DOHH2 (cell line): Measurements from ENCODE around the gene RALGPS2.

Source experiments
- H3F3A ChIP-seq: fragments of 200-600 bp; sonication (generic), shearing (Covaris generic); 2 replicates; pipeline ENCODE4 v1.6.0; 2016; ENCODE audit warnings: antibody characterized with exemption, mild to moderate bottlenecking; ENCODE audit not compliant: control insufficient read depth, insufficient read depth
- H3K27ac ChIP-seq: fragments of 200-600 bp; sonication (generic); 2 replicates; pipeline ENCODE4 v1.5.1; 2014; ENCODE audit warnings: low read depth, mild to moderate bottlenecking, low read length, moderate library complexity
- H3K27me3 ChIP-seq: fragments of 200-600 bp; sonication (generic); 2 replicates; pipeline ENCODE4 v1.6.1; 2014; ENCODE audit warnings: mild to moderate bottlenecking, low read length, mixed read lengths; ENCODE audit not compliant: control insufficient read depth
- H3K36me3 ChIP-seq: fragments of 200-600 bp; sonication (generic); 2 replicates; pipeline ENCODE4 v1.6.1; 2014; ENCODE audit warnings: mild to moderate bottlenecking, low read length, moderate library complexity, mixed read lengths; ENCODE audit not compliant: control insufficient read depth
- H3K4me1 ChIP-seq: fragments of 200-600 bp; sonication (generic); 2 replicates; pipeline ENCODE4 v1.6.1; 2014; ENCODE audit warnings: mild to moderate bottlenecking, low read length, mixed read lengths; ENCODE audit not compliant: control insufficient read depth
- H3K4me2 ChIP-seq: fragments of 200-600 bp; sonication (generic); 2 replicates; pipeline ENCODE4 v1.6.0; 2014; ENCODE audit warnings: mild to moderate bottlenecking, low read length, moderate library complexity
- H3K4me3 ChIP-seq: fragments of 200-600 bp; sonication (generic); 2 replicates; pipeline ENCODE4 v1.5.1; 2014; ENCODE audit warnings: mild to moderate bottlenecking, low read length, mixed read lengths
- H3K79me2 ChIP-seq: fragments of 200-600 bp; sonication (generic); 2 replicates; pipeline ENCODE4 v1.6.1; 2014; ENCODE audit warnings: mild to moderate bottlenecking, low read length, mixed read lengths; ENCODE audit not compliant: control insufficient read depth
- H3K9me2 ChIP-seq: fragments of 200-600 bp; sonication (generic); replicated peaks from 2 replicates; pipeline ENCODE4 v1.6.1; 2014; ENCODE audit warnings: mild to moderate bottlenecking, low read length, mixed read lengths; ENCODE audit not compliant: control insufficient read depth
- H3K9me3 ChIP-seq: fragments of 200-600 bp; sonication (generic); 2 replicates; pipeline ENCODE4 v1.6.1; 2014; ENCODE audit warnings: antibody characterized with exemption, low read length, mixed read lengths; ENCODE audit not compliant: control insufficient read depth, insufficient read depth
- H4K20me1 ChIP-seq: fragments of 200-600 bp; sonication (generic); 2 replicates; pipeline ENCODE4 v1.6.0; 2014; ENCODE audit warnings: low read depth, mild to moderate bottlenecking, antibody characterized with exemption, low read length, moderate library complexity; ENCODE audit not compliant: control insufficient read depth, insufficient read depth
- EZH2phosphoT487 ChIP-seq: fragments of 200-600 bp; sonication (generic); IDR thresholded peaks from 2 replicates; pipeline ENCODE4 v1.6.1; 2017; ENCODE audit warnings: borderline replicate concordance, mild to moderate bottlenecking, antibody characterized with exemption, low read length, moderate library complexity, mixed read lengths
- TF ChIP-seq, protein P1 (sequence below): fragments of 200-600 bp; sonication (generic); IDR thresholded peaks from one replicate; pipeline ENCODE4 v1.5.1; 2014; ENCODE audit warnings: antibody characterized with exemption, mild to moderate bottlenecking, low read depth, low read length; ENCODE audit not compliant: poor library complexity, severe bottlenecking

Gene RALGPS2

DNA sequence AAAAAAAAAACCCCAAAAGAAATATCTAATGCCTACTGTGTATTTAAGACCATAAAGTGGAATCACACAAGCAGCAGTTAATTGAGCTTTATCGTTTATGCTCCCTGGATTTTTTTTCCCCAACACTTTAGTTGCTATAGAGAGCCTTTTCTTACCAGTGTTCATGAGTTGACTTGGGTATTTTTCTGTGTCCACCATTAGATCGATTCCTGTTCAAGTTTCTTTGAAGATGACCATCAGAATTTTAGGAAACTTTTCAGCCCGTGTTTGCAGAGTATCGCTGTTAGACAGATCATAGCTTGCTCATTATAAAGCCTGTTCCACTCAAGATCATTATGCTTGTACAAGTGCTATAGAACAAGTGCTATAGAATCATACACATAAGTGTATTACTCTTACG lies 1.5 kb downstream of the RALGPS2 start:
- H3K27ac ChIP-seq, result peak overlapping the region; percentile 91
- peaks cover 3% of the 10 kb centered on the region for H3K9me3 ChIP-seq
- H3K27me3 ChIP-seq, result no peaks in the 10 kb centered on the region
- H3K79me2 ChIP-seq, result peaks cover 67% of the 10 kb centered on the region
- peaks cover 48% of the 10 kb centered on the region for H3K4me1 ChIP-seq
- H3K4me3 ChIP-seq, result peak overlapping the region; percentile 89
- H4K20me1 ChIP-seq, result no peaks in the 10 kb centered on the region
- peaks cover 58% of the 10 kb centered on the region for H3K36me3 ChIP-seq
- TF ChIP-seq, protein P1, sequence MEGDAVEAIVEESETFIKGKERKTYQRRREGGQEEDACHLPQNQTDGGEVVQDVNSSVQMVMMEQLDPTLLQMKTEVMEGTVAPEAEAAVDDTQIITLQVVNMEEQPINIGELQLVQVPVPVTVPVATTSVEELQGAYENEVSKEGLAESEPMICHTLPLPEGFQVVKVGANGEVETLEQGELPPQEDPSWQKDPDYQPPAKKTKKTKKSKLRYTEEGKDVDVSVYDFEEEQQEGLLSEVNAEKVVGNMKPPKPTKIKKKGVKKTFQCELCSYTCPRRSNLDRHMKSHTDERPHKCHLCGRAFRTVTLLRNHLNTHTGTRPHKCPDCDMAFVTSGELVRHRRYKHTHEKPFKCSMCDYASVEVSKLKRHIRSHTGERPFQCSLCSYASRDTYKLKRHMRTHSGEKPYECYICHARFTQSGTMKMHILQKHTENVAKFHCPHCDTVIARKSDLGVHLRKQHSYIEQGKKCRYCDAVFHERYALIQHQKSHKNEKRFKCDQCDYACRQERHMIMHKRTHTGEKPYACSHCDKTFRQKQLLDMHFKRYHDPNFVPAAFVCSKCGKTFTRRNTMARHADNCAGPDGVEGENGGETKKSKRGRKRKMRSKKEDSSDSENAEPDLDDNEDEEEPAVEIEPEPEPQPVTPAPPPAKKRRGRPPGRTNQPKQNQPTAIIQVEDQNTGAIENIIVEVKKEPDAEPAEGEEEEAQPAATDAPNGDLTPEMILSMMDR, result no peak
- TF ChIP-seq EZH2phosphoT487, result no peak
- H3K9me2 ChIP-seq, result no peaks in the 10 kb centered on the region
- peaks cover 9% of the 10 kb centered on the region; the same call in 1 of the 2 replicates for H3F3A ChIP-seq
- peak overlapping the region; percentile 86 for H3K4me2 ChIP-seq

DNA sequence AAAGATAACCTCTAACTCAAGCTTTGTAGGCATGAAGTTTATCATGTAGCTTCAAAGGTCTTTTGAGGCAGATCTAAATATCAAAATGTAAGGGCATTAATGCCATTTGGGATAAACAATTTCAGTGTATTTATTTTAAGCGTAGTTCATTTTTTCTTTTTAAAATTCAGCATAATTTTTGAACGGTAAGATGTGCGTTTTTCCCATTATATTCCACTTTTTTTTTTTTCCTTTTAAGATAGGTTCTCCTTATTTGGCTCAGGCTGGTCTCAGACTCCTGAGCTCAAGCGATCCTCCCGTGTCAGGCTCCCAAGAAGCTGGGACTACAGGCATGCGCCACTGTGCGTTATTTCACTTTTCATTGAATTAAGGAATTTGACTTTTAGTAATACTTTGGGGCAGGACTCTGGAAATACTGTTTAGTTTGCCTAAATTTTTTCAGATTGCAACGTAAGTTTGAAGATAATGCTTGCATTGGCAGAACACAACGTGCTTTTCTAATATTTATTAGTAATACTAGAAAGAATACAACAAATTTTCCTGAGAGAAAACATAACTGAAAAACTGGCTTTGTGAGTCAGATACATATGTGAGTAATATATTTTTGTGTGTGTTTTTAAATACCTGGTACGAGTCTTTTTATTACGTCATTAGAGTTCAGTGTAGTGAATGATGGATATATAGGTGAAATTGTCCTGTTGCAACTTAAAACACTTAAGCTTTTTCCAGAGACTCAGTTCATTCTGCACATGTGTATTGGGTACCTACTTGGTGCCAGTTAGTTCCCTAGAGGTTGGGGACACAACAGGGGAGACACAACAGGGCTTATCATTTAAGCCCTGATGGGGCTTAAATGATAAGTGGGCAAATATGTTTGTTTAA lies 2.2 kb downstream of the RALGPS2 start:
- H3K27me3 ChIP-seq, result no peaks in the 10 kb centered on the region
- peak overlapping the region; percentile 91 for H3K27ac ChIP-seq
- H3K9me2 ChIP-seq, result no peaks in the 10 kb centered on the region
- H3K36me3 ChIP-seq, result peaks cover 64% of the 10 kb centered on the region
- peaks cover 9% of the 10 kb centered on the region; the same call in 1 of the 2 replicates for H3F3A ChIP-seq
- H3K4me3 ChIP-seq, result peak overlapping the region; percentile 89
- no peak for TF ChIP-seq EZH2phosphoT487
- TF ChIP-seq, protein P1, result no peak
- H3K4me1 ChIP-seq, result peaks cover 52% of the 10 kb centered on the region
- peak overlapping the region; percentile 86 for H3K4me2 ChIP-seq
- H3K79me2 ChIP-seq, result peaks cover 74% of the 10 kb centered on the region
- no peaks in the 10 kb centered on the region for H4K20me1 ChIP-seq
- H3K9me3 ChIP-seq, result peaks cover 8% of the 10 kb centered on the region

DNA sequence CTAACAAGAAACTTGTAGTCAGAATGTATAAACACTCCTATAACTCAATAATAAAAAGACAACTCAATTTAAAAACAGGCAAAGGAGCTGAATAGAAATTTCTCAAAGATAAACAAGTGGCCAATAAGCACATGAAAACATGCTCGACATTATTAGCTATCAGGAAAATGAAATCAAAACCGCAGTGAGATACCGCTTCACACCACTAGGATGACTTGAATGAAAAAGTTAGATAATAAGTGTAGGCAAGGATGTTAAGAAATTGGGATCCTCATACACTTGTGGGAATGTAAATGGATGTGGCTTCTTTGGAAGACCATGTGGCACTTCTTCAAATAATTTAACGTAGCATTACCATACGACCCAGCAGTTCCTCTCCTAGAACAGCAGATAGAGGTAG lies 8.9 kb downstream of the RALGPS2 start:
- no peak overlapping the region for H3K27ac ChIP-seq
- 0 out of 2 replicates have a peak, but pooled peaks cover 4% of the 10 kb centered on the region for H4K20me1 ChIP-seq
- H3K4me2 ChIP-seq, result no peak overlapping the region
- peaks cover 40% of the 10 kb centered on the region for H3K4me1 ChIP-seq
- no peak overlapping the region for H3K4me3 ChIP-seq
- H3K79me2 ChIP-seq, result peaks cover 97% of the 10 kb centered on the region
- no peaks in the 10 kb centered on the region for H3K9me2 ChIP-seq
- TF ChIP-seq EZH2phosphoT487, result no peak
- TF ChIP-seq, protein P1, result peak; percentile 49
- peaks cover 3% of the 10 kb centered on the region; the same call in 1 of the 2 replicates for H3F3A ChIP-seq
- H3K36me3 ChIP-seq, result peaks cover 91% of the 10 kb centered on the region
- H3K27me3 ChIP-seq, result no peaks in the 10 kb centered on the region
- H3K9me3 ChIP-seq, result peaks cover 8% of the 10 kb centered on the region
